ENCODE data around the gene PRPSAP1.
"Not testable (repeated sequence)": the region's sequence is repeated elsewhere in the genome, so short reads cannot be mapped to it uniquely, and the experiment has no call there.

Gene PRPSAP1

DNA sequence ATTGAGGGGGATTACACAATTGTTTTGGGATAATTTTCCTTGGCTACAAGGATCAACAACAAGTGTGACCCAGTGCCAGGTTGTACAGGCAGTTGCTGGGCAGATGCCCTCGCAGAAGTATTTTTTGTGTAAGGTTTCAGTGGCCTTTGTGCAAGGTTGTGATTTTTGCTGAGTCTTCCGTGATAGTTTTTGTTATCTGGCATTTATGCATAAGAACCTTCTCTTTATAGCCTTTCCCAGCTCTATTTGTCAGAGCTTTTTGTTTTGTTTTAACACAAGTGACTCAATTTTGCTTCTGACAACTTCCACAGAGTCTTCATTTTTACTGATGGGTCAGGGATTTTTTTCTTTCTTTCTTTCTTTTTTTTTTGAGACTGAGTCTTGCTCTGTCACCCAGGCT is 6.7 kb upstream of the PRPSAP1 start:
- DNase-seq (ENCODE audit: low spot score), result no peak
- ChIA-PET POLR2A (ENCODE audit: low non-redundant PET) (no interaction called here), CTCF (no interaction called here)
- H3K27ac ChIP-seq, result peak overlapping the region; percentile 94
- no peak for TF ChIP-seq CTCF (conservative IDR thresholded peaks at IDR 0.05; ENCODE audit: low read depth)

- POLR2A ChIA-PET (ENCODE audit: low non-redundant PET); DNase-seq (ENCODE audit: low spot score): not testable (repeated sequence)
- CTCF ChIA-PET, result interaction anchor here (0.7 kb wide), 1 partner anchor 88 kb away, joined by 3 read pairs; no protein-coding TSS in a partner anchor
- peak overlapping the region; percentile 51 for H3K27ac ChIP-seq
Measured at GRCh38 chr17:76359776-76360175, 6.1 kb upstream of the PRPSAP1 start.

DNA sequence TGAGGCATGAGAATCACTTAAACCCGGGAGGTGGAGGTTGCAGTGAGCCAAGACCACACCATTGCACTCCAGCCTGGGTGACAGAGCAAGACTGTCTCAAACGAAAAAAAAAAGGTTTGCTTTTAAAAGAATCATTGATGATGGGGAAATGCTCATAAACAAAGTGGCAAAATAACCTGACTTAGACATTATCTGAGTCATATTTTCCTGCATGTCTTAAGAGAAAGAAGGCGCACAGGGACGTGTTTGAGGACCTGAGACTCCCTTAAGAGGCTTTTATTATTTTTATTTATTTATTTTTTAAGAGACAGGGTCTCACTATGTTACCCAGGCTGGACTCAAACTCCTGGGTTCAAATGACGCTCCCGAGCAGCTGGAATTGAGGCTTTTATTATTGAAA is 5.7 kb upstream of the PRPSAP1 start:
- no peak for TF ChIP-seq CTCF (conservative IDR thresholded peaks at IDR 0.05; ENCODE audit: low read depth)
- H3K27ac ChIP-seq, result peak overlapping the region; percentile 51
- DNase-seq (ENCODE audit: low spot score), result no peak
- CTCF ChIA-PET, result interaction anchor here (0.7 kb wide), 1 partner anchor 88 kb away, joined by 3 read pairs; no protein-coding TSS in a partner anchor
- POLR2A ChIA-PET (ENCODE audit: low non-redundant PET), result no interaction called here

GRCh38 chr17:76357597-76358158 is 4.0 kb upstream of the PRPSAP1 start:
- no peak for TF ChIP-seq CTCF (conservative IDR thresholded peaks at IDR 0.05; ENCODE audit: low read depth)
- POLR2A ChIA-PET (ENCODE audit: low non-redundant PET), result no interaction called here
- CTCF ChIA-PET, result interaction anchor here (1.2 to 1.3 kb wide), 2 partner anchors 13 to 27 kb away, joined by 4 to 5 read pairs; partner anchors contain the start of gene SPHK1
- peak overlapping the region; percentile 24; the same call in 1 of the 2 replicates for H3K27ac ChIP-seq
- DNase-seq (ENCODE audit: low spot score), result no peak

DNA sequence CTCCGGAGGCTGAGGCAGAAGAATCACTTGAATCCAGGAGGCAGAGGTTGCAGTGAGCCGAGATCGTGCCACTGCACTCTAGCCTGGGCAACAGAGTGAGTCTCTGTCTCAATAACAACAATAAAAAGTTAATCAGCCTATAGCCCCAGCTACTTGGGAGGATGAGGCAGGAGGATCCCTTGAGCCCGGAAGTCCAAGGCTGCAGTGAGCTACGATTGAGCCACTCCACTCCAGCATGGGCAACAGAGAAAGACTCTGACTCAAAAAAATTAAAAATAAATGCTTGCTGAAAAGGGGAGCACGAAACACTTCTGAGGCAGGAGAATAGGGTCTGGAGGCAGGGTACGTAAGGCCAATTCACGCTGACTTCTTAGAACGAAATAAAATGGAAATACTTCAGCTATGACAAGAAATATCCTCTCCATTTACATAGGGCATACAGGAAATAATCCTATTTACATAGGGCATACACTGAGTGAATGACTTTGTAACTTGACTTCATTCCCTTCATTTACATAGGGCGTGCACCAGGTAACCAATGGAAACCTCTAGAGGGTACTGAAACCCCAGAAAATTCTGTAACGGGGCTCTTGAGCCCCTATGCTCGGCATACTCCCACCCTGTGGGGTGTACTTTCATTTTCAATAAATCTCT is 3.2 kb upstream of the PRPSAP1 start:
- CTCF ChIA-PET, result interaction anchor here (0.7 to 1.3 kb wide), 3 partner anchors 8 to 27 kb away, joined by 3 to 5 read pairs (median 4); partner anchors contain the start of gene SPHK1
- TF ChIP-seq CTCF (conservative IDR thresholded peaks at IDR 0.05; ENCODE audit: low read depth), result no peak
- no peak overlapping the region for H3K27ac ChIP-seq
- POLR2A ChIA-PET (ENCODE audit: low non-redundant PET), result interaction anchor here (1.2 kb wide), 1 partner anchor 86 kb away, joined by 4 read pairs; no protein-coding TSS in a partner anchor
- DNase-seq (ENCODE audit: low spot score), result no peak

DNA sequence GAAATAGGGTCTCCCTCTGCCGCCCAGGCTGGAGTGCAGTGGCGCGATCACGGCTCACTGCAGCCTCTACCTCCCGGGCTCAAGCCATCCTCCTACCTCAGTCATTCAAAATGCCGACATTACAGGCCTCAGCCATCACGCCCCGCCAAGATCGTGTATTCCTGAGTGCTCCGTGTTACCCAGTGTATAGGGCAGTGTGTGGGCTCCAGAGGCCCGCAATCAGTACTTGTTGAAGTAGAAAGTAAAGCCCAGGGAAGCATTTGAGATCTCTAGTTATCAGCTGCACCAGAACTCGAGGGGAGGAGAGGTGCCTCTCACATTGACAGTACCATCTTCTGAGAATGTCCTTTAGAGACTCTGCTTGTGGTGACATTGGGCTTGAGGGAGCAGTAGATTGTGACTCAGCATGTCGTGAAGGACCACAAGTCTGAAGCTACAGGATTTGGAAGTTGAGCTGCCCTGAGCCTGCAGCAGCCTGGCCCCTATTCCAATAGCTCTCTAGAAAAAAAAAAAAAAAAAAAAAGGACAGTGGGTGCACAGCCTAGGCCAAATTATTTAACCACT is 1.1 kb upstream of the PRPSAP1 start:
- TF ChIP-seq CTCF (conservative IDR thresholded peaks at IDR 0.05; ENCODE audit: low read depth), result no peak
- ChIA-PET POLR2A (ENCODE audit: low non-redundant PET) (interaction anchor here (0.7 kb wide), 1 partner anchor 30 kb away, joined by 10 read pairs; the partner anchor contains the start of gene SPHK1), CTCF (interaction anchor here (0.6 kb wide), 1 partner anchor 17 kb away, joined by 9 read pairs; no protein-coding TSS in a partner anchor)
- peak overlapping the region; percentile 92 for H3K27ac ChIP-seq
- DNase-seq (ENCODE audit: low spot score), result no peak
